GM23248 (cell line): ENCODE measurements around the gene FN1.

ENCODE experiments used
- EZH2 ChIP-seq: fragments of 200-600 bp; sonication (generic); IDR thresholded peaks from 2 replicates; pipeline ENCODE4 v1.6.1; 2018; ENCODE audit warnings: antibody characterized with exemption, mild to moderate bottlenecking; ENCODE audit not compliant: insufficient read depth, poor library complexity, severe bottlenecking
- EZH2phosphoT487 ChIP-seq: fragments of 200-600 bp; sonication (generic); IDR thresholded peaks from 2 replicates; pipeline ENCODE4 v1.6.1; 2018; ENCODE audit warnings: antibody characterized with exemption, moderate library complexity, mild to moderate bottlenecking, low read depth; ENCODE audit not compliant: insufficient read depth

- no peak for TF ChIP-seq EZH2
- TF ChIP-seq EZH2phosphoT487 = no peak
Measured at GRCh38 chr2:215401896-215402379, 33.9 kb downstream of the FN1 start.
